Parathyroid adenoma (tissue), 2 donors: Measurements from ENCODE around the gene CAMK2D.

Experiments
- H2AFZ ChIP-seq: fragments of 300-600 bp; sonication (generic); one replicate; pipeline ENCODE4 v1.7.0; 2017; ENCODE audit warnings: antibody characterized with exemption, mild to moderate bottlenecking
- H3K27ac ChIP-seq: fragments of 300-600 bp; sonication (generic); one replicate; pipeline ENCODE4 v1.7.0; 2017
- H3K27me3 ChIP-seq: fragments of 300-600 bp; sonication (generic); one replicate; pipeline ENCODE4 v1.7.0; 2017; ENCODE audit warnings: low read length; ENCODE audit not compliant: control insufficient read depth, insufficient read depth
- H3K36me3 ChIP-seq: fragments of 300-600 bp; sonication (generic); one replicate; pipeline ENCODE4 v1.7.0; 2017; ENCODE audit warnings: low read length; ENCODE audit not compliant: control insufficient read depth, insufficient read depth
- H3K4me1 ChIP-seq: fragments of 300-600 bp; sonication (generic); one replicate; pipeline ENCODE4 v1.7.0; 2017; ENCODE audit warnings: control low read depth
- H3K4me2 ChIP-seq: fragments of 300-600 bp; sonication (generic); one replicate; pipeline ENCODE4 v1.7.0; 2017; ENCODE audit warnings: low read length
- H3K4me3 ChIP-seq: fragments of 300-600 bp; sonication (generic); one replicate; pipeline ENCODE4 v1.7.0; 2017; ENCODE audit warnings: low read depth, low read length
- H3K79me2 ChIP-seq: fragments of 300-600 bp; sonication (generic); one replicate; pipeline ENCODE4 v1.7.0; 2017; ENCODE audit warnings: control low read depth
- H3K9ac ChIP-seq: fragments of 300-600 bp; sonication (generic); one replicate; pipeline ENCODE4 v1.7.0; 2017; ENCODE audit warnings: mild to moderate bottlenecking
- H3K9me3 ChIP-seq: fragments of 300-600 bp; sonication (generic); one replicate; pipeline ENCODE4 v1.7.0; 2017; ENCODE audit warnings: low read length; ENCODE audit not compliant: control insufficient read depth
- TF ChIP-seq, protein P1 (sequence below): fragments of 300-600 bp; sonication (generic); IDR thresholded peaks from one replicate; pipeline ENCODE4 v1.7.0; 2017; ENCODE audit warnings: antibody characterized with exemption, mild to moderate bottlenecking
- donor health status: primary hyperparathyroidism.

Gene CAMK2D

DNA sequence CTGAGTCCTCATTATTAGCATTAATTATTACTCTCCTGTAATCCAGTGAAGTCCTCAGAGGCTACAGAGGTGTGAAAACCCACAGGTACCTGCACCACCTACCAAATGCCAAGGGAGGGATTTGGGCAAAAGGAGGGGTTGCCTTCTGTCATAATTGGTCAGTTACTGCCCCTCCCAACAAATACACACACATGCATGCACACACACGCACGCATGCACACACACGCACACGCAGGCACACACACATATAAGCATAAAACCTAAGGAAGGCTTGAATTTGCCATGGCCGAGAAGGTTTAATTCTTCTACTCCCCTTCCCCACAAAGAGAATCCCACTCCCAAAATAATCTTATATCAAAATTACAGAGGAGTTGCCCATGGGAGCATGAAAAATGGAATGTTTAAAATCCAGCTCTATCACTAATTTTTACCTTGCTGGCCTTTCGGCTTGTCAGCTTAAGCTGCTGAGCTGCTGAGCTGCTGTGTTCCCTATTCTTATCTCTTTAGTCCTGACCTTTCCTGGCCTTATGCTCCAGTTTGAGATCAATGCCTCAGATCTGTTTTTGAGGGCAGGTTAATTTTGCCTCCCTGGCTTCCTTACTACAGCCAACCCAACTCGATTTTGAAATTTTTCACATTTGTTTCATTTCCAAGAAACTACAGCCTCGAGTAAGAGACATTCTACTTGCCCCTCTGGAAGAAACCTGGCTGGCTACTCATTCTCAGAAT, 95.0 kb downstream of the CAMK2D start:
- Histone ChIP-seq H3K4me2 (no peak overlapping the region), H3K79me2 (no peaks in the 10 kb centered on the region), H3K4me1 (no peaks in the 10 kb centered on the region), H3K27ac (no peak overlapping the region), H3K27me3 (no peaks in the 10 kb centered on the region), H2AFZ (no peak overlapping the region), H3K9me3 (no peaks in the 10 kb centered on the region), H3K4me3 (no peak overlapping the region), H3K36me3 (no peaks in the 10 kb centered on the region), H3K9ac (no peak overlapping the region)
- TF ChIP-seq, protein P1, sequence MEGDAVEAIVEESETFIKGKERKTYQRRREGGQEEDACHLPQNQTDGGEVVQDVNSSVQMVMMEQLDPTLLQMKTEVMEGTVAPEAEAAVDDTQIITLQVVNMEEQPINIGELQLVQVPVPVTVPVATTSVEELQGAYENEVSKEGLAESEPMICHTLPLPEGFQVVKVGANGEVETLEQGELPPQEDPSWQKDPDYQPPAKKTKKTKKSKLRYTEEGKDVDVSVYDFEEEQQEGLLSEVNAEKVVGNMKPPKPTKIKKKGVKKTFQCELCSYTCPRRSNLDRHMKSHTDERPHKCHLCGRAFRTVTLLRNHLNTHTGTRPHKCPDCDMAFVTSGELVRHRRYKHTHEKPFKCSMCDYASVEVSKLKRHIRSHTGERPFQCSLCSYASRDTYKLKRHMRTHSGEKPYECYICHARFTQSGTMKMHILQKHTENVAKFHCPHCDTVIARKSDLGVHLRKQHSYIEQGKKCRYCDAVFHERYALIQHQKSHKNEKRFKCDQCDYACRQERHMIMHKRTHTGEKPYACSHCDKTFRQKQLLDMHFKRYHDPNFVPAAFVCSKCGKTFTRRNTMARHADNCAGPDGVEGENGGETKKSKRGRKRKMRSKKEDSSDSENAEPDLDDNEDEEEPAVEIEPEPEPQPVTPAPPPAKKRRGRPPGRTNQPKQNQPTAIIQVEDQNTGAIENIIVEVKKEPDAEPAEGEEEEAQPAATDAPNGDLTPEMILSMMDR = no peak

DNA sequence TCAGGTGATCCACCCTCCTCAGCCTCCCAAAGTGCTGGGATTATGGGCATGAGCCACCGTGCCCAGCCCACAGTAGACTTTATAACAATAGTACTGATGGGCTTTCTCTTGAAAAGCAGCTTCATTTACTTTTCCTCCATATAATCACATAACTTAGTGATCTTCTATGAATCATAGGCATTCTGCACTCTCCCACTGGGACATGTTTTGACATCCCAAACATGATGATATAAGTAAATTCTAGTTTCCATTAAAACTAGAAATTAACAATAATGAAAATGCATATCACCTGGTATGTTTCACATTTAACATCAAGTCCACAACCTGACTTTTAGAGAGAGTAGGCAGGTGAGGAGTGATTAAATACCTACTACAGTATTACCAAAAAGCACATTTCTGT, 96.5 kb downstream of the CAMK2D start:
- Histone ChIP-seq H3K9me3 (no peaks in the 10 kb centered on the region), H3K79me2 (no peaks in the 10 kb centered on the region), H3K9ac (no peak overlapping the region), H3K4me1 (no peaks in the 10 kb centered on the region), H2AFZ (no peak overlapping the region), H3K36me3 (no peaks in the 10 kb centered on the region), H3K4me3 (no peak overlapping the region), H3K4me2 (no peak overlapping the region), H3K27me3 (no peaks in the 10 kb centered on the region), H3K27ac (no peak overlapping the region)
- TF ChIP-seq, protein P1 = no peak

DNA sequence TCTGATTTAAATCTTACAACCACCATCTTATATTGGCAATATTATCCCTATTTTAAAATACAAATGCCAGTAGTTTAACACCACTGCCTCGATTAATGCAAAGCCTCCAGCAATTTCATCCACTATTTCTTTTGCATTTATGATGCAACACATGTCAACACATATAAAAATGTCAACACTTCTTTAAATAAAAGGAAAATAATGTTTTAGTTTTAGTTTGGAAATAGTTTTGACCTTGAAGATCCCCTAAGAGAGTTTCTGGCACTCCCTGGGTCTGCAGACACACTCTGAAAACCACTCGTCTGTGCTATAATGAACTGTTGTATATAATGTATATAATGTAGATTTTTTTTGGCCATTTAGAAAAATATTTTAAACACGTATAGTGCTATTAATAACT, 99.0 kb downstream of the CAMK2D start:
- Histone ChIP-seq H3K4me2 (no peak overlapping the region), H2AFZ (no peak overlapping the region), H3K79me2 (no peaks in the 10 kb centered on the region), H3K27ac (no peak overlapping the region), H3K36me3 (no peaks in the 10 kb centered on the region), H3K9ac (no peak overlapping the region), H3K9me3 (no peaks in the 10 kb centered on the region), H3K4me3 (no peak overlapping the region), H3K4me1 (no peaks in the 10 kb centered on the region), H3K27me3 (no peaks in the 10 kb centered on the region)
- TF ChIP-seq, protein P1 = no peak

DNA sequence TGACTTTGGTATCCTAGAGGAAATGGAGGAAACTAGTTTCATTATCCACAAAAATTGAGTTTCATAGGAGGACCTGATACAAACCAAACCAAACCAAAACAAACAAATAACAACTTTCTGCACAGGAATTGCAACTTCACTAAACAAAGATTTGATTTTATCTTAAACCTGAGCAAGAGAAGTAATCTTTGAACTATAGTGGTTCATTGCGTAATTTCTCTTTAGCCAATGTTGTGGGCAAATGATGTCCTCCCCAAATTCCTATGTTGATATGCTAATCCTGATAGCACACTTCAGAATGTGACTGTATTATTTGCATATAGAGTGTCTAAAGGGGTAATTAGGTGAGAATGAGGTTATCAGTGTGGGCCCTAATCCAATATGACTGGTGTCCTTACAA, 102.4 kb downstream of the CAMK2D start:
- no peaks in the 10 kb centered on the region for H3K27me3 ChIP-seq
- no peak overlapping the region for H3K4me2 ChIP-seq
- TF ChIP-seq, protein P1 = no peak
- no peak overlapping the region for H3K4me3 ChIP-seq
- H3K27ac ChIP-seq = no peak overlapping the region
- H3K9me3 ChIP-seq = no peaks in the 10 kb centered on the region
- H3K4me1 ChIP-seq = peaks cover 4% of the 10 kb centered on the region
- no peaks in the 10 kb centered on the region for H3K79me2 ChIP-seq
- no peaks in the 10 kb centered on the region for H3K36me3 ChIP-seq
- no peak overlapping the region for H2AFZ ChIP-seq
- no peak overlapping the region for H3K9ac ChIP-seq
